Subcutaneous adipose tissue (tissue), 4 donors: ENCODE data around the gene AASDH. TPM values are rescaled to one million over a fixed set of nuclear protein-coding genes. Genes with fewer than 3 reads are reported as not detected.

Experiments used
- total RNA-seq, 4 donors: library from RNA; depleted of rRNA; stranded (reverse); fragments of >200 nt; gene quantifications; one replicate each; pipeline ENCODE4 v1.1.0, GENCODE V29; 2016
- TF ChIP-seq, protein P1 (sequence below): fragments of 450-650 bp; IDR thresholded peaks from one replicate; pipeline ENCODE4 v1.5.1; 2016; ENCODE audit warnings: low read depth, mild to moderate bottlenecking, control low read depth, antibody characterized with exemption, moderate library complexity

Gene AASDH
- total RNA-seq, 4 donors from 2014 or later = 7.9 to 11.4 (median 9.8) TPM

GRCh38 chr4:56389558-56389957, 2.3 kb upstream of the AASDH start:
- TF ChIP-seq, protein P1, sequence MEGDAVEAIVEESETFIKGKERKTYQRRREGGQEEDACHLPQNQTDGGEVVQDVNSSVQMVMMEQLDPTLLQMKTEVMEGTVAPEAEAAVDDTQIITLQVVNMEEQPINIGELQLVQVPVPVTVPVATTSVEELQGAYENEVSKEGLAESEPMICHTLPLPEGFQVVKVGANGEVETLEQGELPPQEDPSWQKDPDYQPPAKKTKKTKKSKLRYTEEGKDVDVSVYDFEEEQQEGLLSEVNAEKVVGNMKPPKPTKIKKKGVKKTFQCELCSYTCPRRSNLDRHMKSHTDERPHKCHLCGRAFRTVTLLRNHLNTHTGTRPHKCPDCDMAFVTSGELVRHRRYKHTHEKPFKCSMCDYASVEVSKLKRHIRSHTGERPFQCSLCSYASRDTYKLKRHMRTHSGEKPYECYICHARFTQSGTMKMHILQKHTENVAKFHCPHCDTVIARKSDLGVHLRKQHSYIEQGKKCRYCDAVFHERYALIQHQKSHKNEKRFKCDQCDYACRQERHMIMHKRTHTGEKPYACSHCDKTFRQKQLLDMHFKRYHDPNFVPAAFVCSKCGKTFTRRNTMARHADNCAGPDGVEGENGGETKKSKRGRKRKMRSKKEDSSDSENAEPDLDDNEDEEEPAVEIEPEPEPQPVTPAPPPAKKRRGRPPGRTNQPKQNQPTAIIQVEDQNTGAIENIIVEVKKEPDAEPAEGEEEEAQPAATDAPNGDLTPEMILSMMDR = no peak

GRCh38 chr4:56388306-56388705, 1.0 kb upstream of the AASDH start:
- TF ChIP-seq, protein P1 = no peak

DNA sequence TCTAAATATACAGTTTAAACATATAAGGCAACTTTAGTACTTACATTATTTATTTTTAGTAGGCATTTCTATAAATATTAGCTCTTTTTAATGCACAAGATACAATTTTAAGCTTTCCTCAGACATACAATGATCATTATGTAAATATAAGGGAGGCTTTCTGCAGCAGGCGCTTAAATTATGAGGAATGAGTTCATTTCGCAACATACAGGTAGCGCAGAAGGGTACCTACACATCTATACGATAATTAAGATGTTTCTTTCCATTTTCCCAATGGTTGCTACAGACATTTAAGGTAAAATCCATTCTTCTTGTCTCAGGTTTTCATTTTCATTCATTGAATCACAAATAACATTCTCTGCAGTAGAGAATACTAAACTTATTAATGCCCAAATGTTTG, 1.2 kb downstream of the AASDH start:
- TF ChIP-seq, protein P1 = no peak

DNA sequence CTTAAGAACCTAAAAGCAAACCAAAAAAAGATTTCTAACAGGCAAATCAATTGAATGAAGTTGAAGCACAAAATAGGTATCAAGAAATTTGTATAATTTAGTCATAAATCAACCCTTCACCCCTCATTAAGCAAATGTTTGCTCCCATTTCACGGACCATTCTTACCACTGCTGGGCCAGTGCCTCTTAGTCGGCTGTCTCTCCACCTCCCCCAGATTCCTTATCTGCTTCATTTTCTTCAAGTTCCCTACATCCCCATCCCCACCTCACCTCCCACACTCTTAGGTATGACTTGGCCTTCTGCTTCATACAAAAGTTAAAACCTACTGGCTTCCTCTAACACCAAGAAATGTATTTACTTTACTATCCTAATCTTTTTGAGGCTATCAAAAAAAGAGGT, 11.8 kb downstream of the AASDH start:
- TF ChIP-seq, protein P1 = no peak

GRCh38 chr4:56374956-56375355, 12.3 kb downstream of the AASDH start:
- TF ChIP-seq, protein P1 = no peak

DNA sequence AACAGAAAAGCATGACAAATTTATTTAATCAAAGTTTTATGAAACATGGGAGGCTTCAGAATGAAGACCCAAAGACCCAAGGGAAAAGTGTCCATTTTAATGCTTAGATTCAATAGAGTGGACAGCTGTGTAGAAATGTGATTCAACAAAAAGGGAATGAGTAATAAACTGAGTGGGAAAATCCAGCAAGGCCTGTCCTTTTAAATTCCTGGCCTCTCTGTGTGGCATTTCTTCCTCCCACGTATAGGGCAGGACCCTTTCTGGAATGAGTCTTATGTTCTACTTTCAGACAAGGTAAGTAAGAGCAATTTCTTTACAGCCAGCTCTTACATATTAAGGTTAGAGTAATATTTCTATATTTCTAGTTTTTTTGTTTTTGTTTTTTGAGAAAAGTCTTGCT, 14.5 kb downstream of the AASDH start:
- TF ChIP-seq, protein P1 = no peak

DNA sequence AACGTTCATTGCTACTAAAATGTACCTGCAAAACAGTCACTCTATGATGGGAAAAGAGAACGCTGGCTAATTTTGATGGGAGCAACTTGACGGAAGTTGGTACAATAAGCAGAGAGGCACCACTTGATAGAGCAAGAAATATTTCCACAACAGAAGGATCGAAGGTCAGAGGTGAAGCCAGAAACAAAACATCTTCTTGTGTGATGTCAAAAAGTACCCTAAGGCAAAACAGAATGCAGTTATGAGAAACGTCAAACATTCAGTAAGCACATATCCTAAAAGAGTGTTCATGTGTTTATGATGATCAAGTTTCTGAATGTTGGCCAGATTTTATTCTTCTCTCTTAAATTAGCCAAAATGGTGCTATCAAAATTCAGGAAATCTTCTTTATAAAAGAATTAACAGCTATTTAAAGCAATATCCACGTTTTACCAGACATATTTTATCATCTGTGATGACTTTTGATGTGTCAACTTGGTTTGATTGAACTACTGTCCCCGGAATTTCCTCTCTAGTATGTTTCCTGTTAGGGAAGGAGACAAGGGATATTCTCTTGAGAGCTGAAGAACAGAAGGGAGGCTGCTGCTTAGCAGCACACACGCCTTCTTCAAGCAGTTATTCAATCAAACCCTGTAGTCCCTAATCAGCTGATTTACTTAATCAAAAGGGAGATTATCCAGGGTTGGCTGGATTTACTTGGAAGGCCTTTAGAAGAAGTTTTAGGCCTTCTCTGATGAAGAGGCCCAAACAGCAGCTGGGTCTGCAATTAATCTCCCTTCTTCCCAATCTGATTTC, 15.7 kb downstream of the AASDH start:
- TF ChIP-seq, protein P1 = no peak
